ENCODE measurements around the gene MORC4. TPM values are rescaled to one million over a fixed set of nuclear protein-coding genes. Genes with fewer than 3 reads are reported as not detected.

MORC4 gene
- total RNA-seq, 2 experiments from 2014 or later = 6.8 to 11.5 TPM

GRCh38 chrX:107025545-107025944, 25.5 kb upstream of the MORC4 start:
- peak; percentile 76 for TF ChIP-seq CTCF (conservative IDR thresholded peaks at IDR 0.05; ENCODE audit: low read length)
- no peak for TF ChIP-seq EZH2phosphoT487 (IDR thresholded peaks at IDR 0.05; ENCODE audit: borderline replicate concordance, low read depth, low read length)
- H3K79me2 ChIP-seq (ENCODE audit: insufficient read depth, low read depth, low read length) = no peaks in the 10 kb centered on the region
- no peaks in the 10 kb centered on the region for H3K4me1 ChIP-seq (ENCODE audit: insufficient read depth, low read length, poor library complexity, severe bottlenecking)
- ChIA-PET CTCF (ENCODE audit: unreplicated experiment) (no interaction called here), POLR2A (no interaction called here)
- no peak overlapping the region for H3K27ac ChIP-seq (ENCODE audit: low read depth, low read length, poor library complexity, severe bottlenecking)
- H3K4me3 ChIP-seq (ENCODE audit: low read depth, low read length, poor library complexity, severe bottlenecking) = no peak overlapping the region
- H4K20me1 ChIP-seq (ENCODE audit: insufficient read depth, low read length) = no peaks in the 10 kb centered on the region
- no peaks in the 10 kb centered on the region for H3K36me3 ChIP-seq (ENCODE audit: insufficient read depth, low read length)
- H2AFZ ChIP-seq (ENCODE audit: low read length) = no peak overlapping the region
- no TSS peak for BruUV-seq (replicated peaks)
- H3K4me2 ChIP-seq (ENCODE audit: low read length) = no peak overlapping the region
- intact Hi-C loops (cut with micrococcal nuclease; ENCODE audit: unreplicated experiment) = loop anchor here (10.0 kb wide), 3 partner anchors 299 to 749 kb away; partner anchors contain the start of genes NCBP2L and TSC22D3
- DNase-seq (ENCODE audit: low spot score) = peak; percentile 31
- H3K9me2 ChIP-seq (ENCODE audit: insufficient read depth, low read length) = no peaks in the 10 kb centered on the region
- no peaks in the 10 kb centered on the region for H3K9me3 ChIP-seq (ENCODE audit: low read length)

GRCh38 chrX:107014936-107015335, 14.9 kb upstream of the MORC4 start:
- H2AFZ ChIP-seq (ENCODE audit: low read length) = no peak overlapping the region
- intact Hi-C loops (cut with micrococcal nuclease; ENCODE audit: unreplicated experiment) = no loop called here
- H3K36me3 ChIP-seq (ENCODE audit: insufficient read depth, low read length) = no peaks in the 10 kb centered on the region
- ChIA-PET CTCF (ENCODE audit: unreplicated experiment) (no interaction called here), POLR2A (no interaction called here)
- no peak for TF ChIP-seq EZH2phosphoT487 (IDR thresholded peaks at IDR 0.05; ENCODE audit: borderline replicate concordance, low read depth, low read length)
- TF ChIP-seq CTCF (conservative IDR thresholded peaks at IDR 0.05; ENCODE audit: low read length) = no peak
- H3K4me3 ChIP-seq (ENCODE audit: low read depth, low read length, poor library complexity, severe bottlenecking) = no peak overlapping the region
- no peaks in the 10 kb centered on the region for H3K9me2 ChIP-seq (ENCODE audit: insufficient read depth, low read length)
- H3K79me2 ChIP-seq (ENCODE audit: insufficient read depth, low read depth, low read length) = no peaks in the 10 kb centered on the region
- H4K20me1 ChIP-seq (ENCODE audit: insufficient read depth, low read length) = no peaks in the 10 kb centered on the region
- no peaks in the 10 kb centered on the region for H3K4me1 ChIP-seq (ENCODE audit: insufficient read depth, low read length, poor library complexity, severe bottlenecking)
- DNase-seq (ENCODE audit: low spot score) = no peak
- BruUV-seq (replicated peaks) = no TSS peak
- H3K27ac ChIP-seq (ENCODE audit: low read depth, low read length, poor library complexity, severe bottlenecking) = no peak overlapping the region
- no peak overlapping the region for H3K4me2 ChIP-seq (ENCODE audit: low read length)
- H3K9me3 ChIP-seq (ENCODE audit: low read length) = no peaks in the 10 kb centered on the region

- no peaks in the 10 kb centered on the region for H3K9me3 ChIP-seq (ENCODE audit: low read length)
- H3K9me2 ChIP-seq (ENCODE audit: insufficient read depth, low read length) = no peaks in the 10 kb centered on the region
- H3K79me2 ChIP-seq (ENCODE audit: insufficient read depth, low read depth, low read length) = no peaks in the 10 kb centered on the region
- DNase-seq (ENCODE audit: low spot score) = no peak
- ChIA-PET POLR2A (no interaction called here), CTCF (ENCODE audit: unreplicated experiment) (no interaction called here)
- H3K36me3 ChIP-seq (ENCODE audit: insufficient read depth, low read length) = no peaks in the 10 kb centered on the region
- H3K27ac ChIP-seq (ENCODE audit: low read depth, low read length, poor library complexity, severe bottlenecking) = no peak overlapping the region
- no peaks in the 10 kb centered on the region for H4K20me1 ChIP-seq (ENCODE audit: insufficient read depth, low read length)
- H3K4me1 ChIP-seq (ENCODE audit: insufficient read depth, low read length, poor library complexity, severe bottlenecking) = no peaks in the 10 kb centered on the region
- intact Hi-C loops (cut with micrococcal nuclease; ENCODE audit: unreplicated experiment) = loop anchor here (10.0 kb wide), 1 partner anchor 107 kb away; the partner anchor contains the start of gene RBM41
- no peak overlapping the region for H2AFZ ChIP-seq (ENCODE audit: low read length)
- no peak overlapping the region for H3K4me3 ChIP-seq (ENCODE audit: low read depth, low read length, poor library complexity, severe bottlenecking)
- H3K4me2 ChIP-seq (ENCODE audit: low read length) = no peak overlapping the region
- TF ChIP-seq CTCF (conservative IDR thresholded peaks at IDR 0.05; ENCODE audit: low read length) = no peak
- no peak for TF ChIP-seq EZH2phosphoT487 (IDR thresholded peaks at IDR 0.05; ENCODE audit: borderline replicate concordance, low read depth, low read length)
- BruUV-seq (replicated peaks) = no TSS peak
Observed at GRCh38 chrX:107008034-107008433, 8.0 kb upstream of the MORC4 start.

Data from OCI-LY7 (cell line).